CD4-positive, alpha-beta T cell treated with Interleukin-4 for 4 hours (primary cell): ENCODE measurements around the gene INTS15.
A peak's percentile ranks its signal among the peaks of the same experiment; 100 is the strongest.
"Not testable (repeated sequence)": the region's sequence is repeated elsewhere in the genome, so short reads cannot be mapped to it uniquely, and the experiment has no call there.

Source experiments
- DNase-seq: peaks from one replicate; pipeline ENCODE4 v3.0.0-alpha.2; 2020

Gene INTS15

DNA sequence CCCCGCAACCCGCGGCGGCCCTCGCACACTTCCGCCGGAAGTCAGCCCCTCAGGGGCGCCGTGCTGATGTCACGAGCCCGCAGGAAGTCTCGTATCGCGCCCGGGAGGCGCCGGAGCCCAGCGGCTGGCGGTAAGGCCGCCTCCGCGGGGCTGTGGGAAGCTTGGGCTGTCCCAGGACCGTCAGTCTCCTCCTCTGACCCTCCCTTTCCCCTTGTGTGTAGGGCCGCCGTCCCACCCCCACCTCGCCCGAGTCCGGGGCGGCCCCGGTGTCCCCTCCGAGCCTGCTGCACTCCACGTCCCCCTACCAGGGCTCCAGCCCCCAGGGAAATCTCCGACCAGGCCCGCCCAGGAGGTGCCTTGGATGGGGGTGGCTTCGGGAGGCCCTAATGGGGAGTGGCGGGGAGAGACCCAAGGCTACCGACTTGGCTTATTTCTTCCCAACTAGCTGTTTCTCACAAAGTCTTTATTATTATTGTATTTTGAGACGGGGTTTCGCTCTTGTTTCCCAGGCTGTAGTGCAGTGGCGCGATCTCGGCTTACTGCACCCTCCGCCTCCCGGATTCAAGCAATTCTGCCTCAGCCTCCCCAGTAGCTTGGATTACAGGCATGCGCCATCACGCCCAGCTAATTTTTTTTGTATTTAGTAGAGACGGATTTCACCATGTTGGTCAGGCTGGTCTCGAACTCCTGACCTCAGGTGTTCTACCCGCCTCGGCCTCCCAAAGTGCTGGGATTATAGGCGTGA lies 12.3 kb upstream of the INTS15 start, which contains the start of gene ZDHHC4:
Gene ZDHHC4 (plus strand): TSS at position 86 of the 745 bp plus-strand sequence. CDS start 3,108 bp downstream, outside the sequence.
- DNase-seq, result peak; percentile 84

DNA sequence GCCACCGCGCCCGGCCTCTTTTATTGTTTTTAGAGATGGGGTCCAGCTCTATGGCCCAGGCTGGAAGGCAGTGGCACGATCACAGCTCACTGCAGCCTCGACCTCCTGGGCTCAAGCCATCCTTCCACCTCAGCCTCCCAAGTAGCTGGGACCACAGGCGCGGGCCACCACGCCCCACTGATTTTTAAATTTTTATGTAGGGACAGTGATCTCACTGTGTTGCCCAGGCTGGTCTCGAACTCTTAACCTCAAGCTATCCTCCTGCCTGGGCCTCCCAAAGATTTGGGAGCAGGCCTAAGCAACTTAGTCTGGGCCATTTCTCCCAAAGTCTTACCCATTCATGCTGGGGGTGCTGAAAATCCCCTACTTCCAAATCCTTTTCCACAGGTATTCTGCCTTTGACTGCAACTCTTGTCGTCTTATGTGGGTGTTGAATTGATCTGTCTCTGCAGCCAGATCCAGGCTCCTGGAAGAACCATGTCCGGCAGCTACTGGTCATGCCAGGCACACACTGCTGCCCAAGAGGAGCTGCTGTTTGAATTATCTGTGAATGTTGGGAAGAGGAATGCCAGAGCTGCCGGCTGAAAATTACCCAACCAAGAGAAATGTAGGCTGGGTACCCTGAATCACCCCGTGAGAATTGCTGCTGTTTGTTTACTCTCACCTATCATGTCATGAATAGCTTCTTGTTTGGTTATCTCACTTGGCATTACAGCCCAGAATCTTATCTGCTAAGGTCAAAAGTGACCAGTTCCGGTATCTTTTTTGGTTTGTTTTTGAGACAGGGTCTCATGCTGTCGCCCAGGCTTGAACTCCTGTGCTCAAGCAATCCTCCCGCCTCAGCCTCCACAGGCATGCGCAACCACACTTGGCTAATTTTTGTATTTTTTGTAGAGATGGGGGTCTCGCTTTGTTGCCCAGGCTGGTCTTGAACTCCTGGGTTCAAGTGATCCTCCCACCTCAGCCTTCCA lies 11.4 kb upstream of the INTS15 start:
- no peak for DNase-seq

- no peak for DNase-seq
These were observed 10.4 kb upstream of the INTS15 start for GRCh38 chr7:6579446-6579845.

DNA sequence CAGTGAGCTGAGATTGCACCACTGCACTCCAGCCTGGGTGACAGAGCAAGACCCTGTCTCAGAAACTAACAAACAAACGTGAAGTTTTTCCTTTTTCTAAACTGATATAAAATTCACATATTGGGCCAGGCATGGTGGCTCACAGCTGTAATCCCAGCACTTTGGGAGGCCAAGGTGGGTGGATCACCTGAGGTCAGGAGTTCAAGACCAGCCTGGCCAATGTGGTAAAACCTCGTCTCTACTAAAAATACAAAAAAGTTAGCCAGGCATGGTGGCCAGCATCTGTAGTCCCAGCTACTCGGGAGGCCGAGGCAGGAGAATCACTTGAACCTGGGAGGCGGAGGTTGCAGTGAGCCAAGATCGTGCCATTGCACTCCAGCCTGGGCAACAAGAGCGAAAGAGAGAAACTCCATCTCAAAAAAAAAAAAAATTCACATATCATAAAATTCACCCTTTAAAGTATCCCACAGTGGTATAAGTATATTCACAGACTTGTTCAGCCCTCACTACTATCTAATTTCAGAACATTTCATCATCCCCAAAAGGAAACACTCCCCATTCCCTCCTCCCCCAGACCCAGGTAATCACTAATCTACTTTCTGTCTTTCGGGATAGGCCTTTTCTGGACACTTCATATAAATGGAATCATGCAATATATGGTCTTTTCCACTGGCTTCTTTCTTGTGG lies 3.9 kb upstream of the INTS15 start:
- DNase-seq, result not testable (repeated sequence)

GRCh38 chr7:6588566-6588965 lies 1.3 kb upstream of the INTS15 start:
- no peak for DNase-seq

DNA sequence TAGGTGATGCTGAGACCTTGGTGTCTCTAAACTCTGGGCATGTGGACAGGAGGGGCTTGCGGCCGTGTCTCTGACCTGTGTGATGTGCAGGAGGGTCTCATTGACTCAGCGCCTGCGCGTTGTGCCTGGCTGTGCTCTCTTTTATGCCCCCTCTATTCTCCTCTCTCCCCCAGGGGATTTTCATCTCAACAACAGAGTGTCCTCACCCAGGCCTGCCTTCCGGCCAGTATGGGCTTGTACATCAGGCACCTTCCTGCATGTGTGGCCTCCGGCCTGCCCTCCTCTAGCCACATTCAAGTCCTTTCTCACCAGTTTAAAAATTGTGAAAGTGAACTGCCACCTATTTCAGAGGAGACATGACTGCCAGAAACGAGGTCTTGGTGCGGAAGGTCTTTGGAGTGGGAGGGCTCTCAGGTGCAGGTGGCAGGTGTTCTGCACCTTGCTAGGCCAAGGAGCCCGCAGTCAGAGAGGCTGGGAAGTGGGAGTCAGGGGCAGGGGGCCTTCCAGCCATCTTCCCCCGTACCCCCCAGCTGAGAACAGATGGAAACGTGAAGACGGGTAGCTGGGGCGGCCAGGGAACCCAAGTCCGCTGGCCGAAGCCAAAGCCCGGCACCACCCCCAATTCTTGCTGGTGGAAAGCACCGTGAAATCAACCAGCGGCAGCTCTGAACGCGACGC lies 531 bp upstream of the INTS15 start:
- no peak for DNase-seq

DNA sequence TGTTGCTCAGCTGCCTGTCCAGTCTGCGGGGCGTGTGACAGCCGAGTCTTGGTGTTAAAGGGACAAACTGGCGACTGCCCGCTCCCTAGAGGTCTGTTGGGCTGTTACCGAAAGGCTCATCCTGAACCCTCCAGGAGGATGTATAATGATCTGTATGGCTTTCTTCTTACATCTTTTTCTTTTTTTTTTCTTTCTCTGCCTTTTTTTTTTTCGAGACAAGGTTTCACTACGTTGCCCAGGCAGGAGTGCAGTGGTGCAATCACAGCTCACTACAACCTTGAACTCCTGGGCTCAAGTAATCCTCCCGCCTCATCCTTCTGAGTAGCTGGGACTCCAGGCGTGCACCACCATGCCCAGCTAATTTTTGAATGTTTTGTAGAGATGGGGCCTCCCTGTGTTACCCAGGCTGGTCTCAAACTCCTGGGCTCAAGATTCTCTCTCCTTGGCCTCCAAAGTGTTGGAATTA lies 857 bp downstream of the INTS15 start:
- no peak for DNase-seq

GRCh38 chr7:6600093-6600492 lies 10.3 kb downstream of the INTS15 start:
- DNase-seq, result no peak

DNA sequence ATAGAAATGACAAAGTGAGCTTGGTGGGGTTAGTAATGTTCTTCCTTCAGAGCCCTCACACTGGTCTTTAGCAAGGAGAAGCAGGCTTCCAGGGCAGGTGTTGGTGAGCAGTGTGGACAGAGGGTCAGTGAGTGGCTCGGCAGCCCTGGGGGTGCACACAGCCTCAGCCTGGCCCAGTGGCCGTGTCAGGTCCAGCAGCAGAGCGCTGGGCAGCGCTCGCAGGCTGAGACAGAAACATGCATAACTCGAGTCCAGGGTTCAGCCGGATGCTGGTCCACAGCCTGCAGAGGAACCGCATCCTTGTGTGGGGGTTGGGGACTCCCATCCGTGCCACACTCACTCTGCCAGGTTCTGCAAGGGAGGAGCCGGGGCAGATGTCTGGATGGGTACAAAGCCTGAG lies 14.6 kb downstream of the INTS15 start:
- DNase-seq, result no peak

- no peak for DNase-seq
These were observed 17.2 kb downstream of the INTS15 start for GRCh38 chr7:6606866-6607583.

- DNase-seq, result no peak
These were observed 17.8 kb downstream of the INTS15 start for GRCh38 chr7:6607651-6608051.

DNA sequence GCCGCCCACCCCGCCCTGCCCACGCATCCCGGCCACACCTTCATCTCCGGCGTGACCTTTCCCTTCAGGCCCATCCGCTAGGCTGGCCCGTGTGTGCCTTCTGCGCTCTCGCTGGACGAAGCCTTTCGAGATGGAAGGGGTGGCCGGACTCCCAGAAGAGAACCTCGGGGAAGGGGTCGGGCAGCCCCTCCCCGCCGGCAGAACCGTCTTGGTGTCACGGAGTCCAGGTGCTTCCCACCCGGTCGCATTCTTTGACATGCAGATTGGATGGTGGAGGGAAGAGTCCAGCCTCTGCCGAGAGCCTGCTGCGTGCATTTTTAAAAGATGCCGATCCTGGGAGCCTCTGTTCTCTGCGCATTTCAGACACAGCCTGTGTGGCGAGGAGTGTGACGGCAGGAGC lies 18.3 kb downstream of the INTS15 start:
- no peak for DNase-seq

GRCh38 chr7:6608794-6609193 lies 19.0 kb downstream of the INTS15 start:
- no peak for DNase-seq

DNA sequence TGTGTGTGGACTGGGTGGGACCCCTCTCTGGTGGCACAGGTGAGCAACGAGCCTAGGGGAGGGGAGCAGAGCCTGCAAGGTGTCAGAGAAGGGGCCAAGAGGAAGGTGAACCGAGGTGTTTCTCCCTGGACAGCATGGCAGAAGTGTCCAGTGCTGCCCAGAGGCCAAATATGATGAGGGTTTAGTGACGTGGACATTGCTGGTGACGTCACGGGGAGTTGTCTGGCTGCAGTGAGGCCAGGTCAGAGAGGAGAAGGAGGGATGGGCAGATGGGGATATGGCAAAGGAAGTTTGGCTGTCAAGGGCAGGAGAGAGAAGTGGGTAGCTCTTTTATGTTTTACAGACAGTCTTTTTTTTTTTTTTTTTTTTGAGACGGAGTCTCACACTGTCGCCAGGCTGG lies 23.0 kb downstream of the INTS15 start:
- no peak for DNase-seq

- no peak for DNase-seq
These were observed 23.9 kb downstream of the INTS15 start for GRCh38 chr7:6613706-6614105.

DNA sequence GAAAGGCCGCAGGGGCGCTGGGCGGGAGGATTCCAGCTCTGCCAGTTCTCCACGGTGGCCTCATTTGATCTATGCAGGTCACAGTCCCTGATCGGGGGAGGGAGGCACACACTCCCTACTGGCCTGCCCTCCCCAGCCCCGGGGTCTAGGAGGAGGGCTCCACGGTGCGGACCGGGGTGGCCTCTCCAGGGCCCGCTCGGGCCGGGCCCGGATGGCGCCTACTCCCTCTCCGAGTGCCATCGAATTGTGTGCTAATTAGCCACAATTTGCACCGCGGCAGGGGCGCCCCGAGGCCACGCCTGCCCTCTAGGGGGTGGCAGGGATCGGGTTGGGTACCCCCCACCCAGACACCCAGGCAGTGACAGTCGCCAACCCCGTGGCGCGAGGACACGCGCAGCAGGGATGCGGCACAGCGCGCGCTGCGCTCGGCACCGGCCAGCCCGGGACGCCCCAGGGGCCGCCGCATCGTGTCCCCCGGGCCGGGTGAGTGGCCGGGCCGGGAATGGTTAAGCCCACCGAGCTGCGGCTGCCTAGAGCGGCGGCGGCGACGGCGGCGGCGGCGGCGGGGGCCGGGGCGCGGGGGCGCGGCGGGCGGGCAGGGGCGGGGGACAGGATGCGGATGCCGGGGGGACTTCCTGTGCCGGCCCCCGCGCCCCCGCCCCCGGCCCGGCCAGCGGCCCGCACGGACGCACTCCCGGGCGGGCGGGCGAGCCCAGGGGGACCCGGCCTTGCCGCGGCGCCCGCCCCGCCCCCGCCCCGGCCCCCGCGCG lies 25.3 kb downstream of the INTS15 start, which contains the start of gene ZNF853:
Gene ZNF853 (plus strand): TSS at position 658 of the 770 bp plus-strand sequence. CDS start 565 bp downstream, outside the sequence.
- no peak for DNase-seq

DNA sequence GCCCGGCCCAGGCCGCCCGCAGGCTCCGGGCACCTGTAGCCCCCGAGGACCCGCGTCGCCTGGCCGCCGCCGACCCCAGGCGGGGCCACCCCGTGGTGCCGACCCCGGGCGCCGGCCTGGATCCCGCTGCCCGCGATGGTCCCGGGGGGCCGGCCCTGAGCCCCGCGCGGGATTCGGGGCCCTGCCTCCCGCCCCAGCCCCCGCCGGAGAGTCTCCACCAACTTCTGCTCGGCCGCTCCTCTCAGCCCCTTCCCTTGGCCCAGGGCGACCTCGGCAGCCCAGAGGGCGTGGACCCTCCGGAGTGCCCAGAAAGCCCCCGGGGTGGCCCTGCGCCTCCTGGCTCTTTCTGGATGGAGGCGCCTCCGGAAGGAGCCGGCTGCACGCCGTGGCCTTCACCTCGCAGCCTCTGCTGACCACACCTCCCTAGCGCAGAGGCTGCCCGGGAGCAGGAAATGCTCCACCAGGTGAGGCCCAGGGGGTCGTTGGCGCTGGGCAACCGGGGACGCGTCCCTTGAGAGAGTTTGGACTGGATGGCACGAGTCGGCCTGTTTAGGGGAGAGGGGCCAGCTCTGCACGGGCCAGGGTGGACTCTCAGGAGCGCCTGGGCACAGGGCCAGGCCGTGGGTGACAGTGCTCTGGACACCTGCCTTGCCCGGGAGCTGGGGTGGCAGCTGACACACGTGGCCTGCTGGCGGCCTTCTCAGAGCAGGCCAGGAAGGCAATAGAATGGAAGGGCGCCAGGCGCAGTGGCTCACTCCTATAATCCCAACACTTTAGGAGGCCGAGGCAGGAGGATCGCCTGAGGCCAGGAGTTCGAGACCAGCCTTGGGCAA lies 26.1 kb downstream of the INTS15 start:
- DNase-seq, result no peak

DNA sequence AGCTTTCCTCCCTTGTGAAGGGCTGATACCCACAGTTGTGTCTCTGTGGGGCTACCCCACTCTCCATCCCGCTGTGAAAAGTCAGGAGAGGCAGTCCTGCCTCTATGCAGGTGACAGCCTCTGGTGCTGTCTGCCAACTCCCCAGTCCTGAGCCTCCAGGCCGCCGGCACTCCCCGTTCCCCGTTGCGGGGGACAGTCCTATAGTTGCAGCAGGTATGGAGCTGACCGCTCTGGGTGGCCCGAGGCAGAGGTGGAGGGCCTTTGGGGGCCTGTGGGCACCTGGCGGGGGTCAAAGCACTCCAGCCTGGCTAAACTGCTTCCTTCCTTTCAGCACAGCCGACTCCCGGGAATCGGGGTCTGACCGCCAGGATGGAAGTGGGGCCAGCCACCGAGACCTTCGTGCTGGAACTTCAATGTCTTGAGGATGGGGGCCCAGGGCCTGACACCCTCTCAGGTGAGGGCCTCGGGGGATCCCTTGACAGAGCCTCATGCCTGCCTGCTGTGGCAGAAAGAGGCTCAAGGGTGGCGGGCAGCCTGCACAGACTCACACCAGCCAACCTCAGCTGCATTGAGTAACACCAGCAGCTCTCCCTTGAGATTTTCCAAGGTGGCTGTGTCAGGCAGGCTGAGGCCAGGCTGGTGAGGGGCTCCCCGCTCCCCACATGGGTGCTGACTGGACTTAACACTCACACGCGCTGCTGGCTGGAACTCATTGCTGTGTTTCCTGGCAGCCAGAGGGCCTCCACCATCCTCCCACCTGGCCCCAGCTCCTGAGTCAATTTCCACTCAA lies 27.2 kb downstream of the INTS15 start:
- no peak for DNase-seq

GRCh38 chr7:6618621-6619020 lies 28.8 kb downstream of the INTS15 start:
- no peak for DNase-seq
